Ishikawa (cell line): ENCODE data around the gene RAB40C.

Source experiments
- EGR1 ChIP-seq: IDR thresholded peaks from 2 replicates; pipeline ENCODE4 v1.6.1; 2012
- EP300 ChIP-seq: IDR thresholded peaks from 2 replicates; pipeline ENCODE4 v1.6.1; 2012; ENCODE audit warnings: borderline replicate concordance
- MAX ChIP-seq: IDR thresholded peaks from 2 replicates; pipeline ENCODE4 v1.6.1; 2012
- REST ChIP-seq: IDR thresholded peaks from 2 replicates; pipeline ENCODE4 v1.6.1; 2012; ENCODE audit warnings: low read depth, mild to moderate bottlenecking
- TAF1 ChIP-seq: IDR thresholded peaks from 2 replicates; pipeline ENCODE4 v1.6.1; 2012; ENCODE audit warnings: low read depth, mild to moderate bottlenecking
- TEAD4 ChIP-seq: IDR thresholded peaks from 2 replicates; pipeline ENCODE4 v1.6.1; 2012

GRCh38 chr16:658679-659571, 69.1 kb downstream of the RAB40C start:
- TF ChIP-seq TAF1 (no peak), TEAD4 (no peak), REST (no peak), EGR1 (no peak), MAX (no peak), EP300 (no peak)
